HepG2 (cell line): ENCODE results near the gene ZNF629. TPM values are rescaled to one million over a fixed set of nuclear protein-coding genes. Genes with fewer than 3 reads are reported as not detected.

Source experiments
- ARID3A ChIP-seq: IDR thresholded peaks from 2 replicates; pipeline ENCODE4 v1.6.1; 2012; ENCODE audit warnings: low read depth, low read length, improper control_type of control experiment
- HNRNPUL1 ChIP-seq: fragments of 200-400 bp; formaldehyde crosslinking; IDR thresholded peaks from 2 replicates; pipeline ENCODE4 v1.6.1; 2017; ENCODE audit warnings: low read depth, mild to moderate bottlenecking, low read length, moderate library complexity
- KDM1A ChIP-seq: IDR thresholded peaks from 2 replicates; pipeline ENCODE4 v1.6.1; 2016; ENCODE audit warnings: missing compliant biosample characterization
- NFE2L2 ChIP-seq: fragments of 150-350 bp; IDR thresholded peaks from 2 replicates; pipeline ENCODE4 v1.6.1; 2014; ENCODE audit warnings: low read length
- PHB2 ChIP-seq: fragments of 450-650 bp; IDR thresholded peaks from 2 replicates; pipeline ENCODE4 v1.6.1; 2018; ENCODE audit not compliant: partially characterized antibody
- ZBTB7B ChIP-seq: sonication (generic); formaldehyde crosslinking; IDR thresholded peaks from 2 replicates; pipeline ENCODE4 v1.4.0; 2020; ENCODE audit warnings: missing genetic modification reagents
- ZNF251 ChIP-seq: sonication (generic); formaldehyde crosslinking; IDR thresholded peaks from 2 replicates; pipeline ENCODE4 v1.9.0; 2021; ENCODE audit warnings: mild to moderate bottlenecking, missing genetic modification reagents
- ZNF460 ChIP-seq: sonication (generic); formaldehyde crosslinking; IDR thresholded peaks from 2 replicates; pipeline ENCODE4 v1.5.1; 2020; ENCODE audit warnings: missing genetic modification reagents, mild to moderate bottlenecking, borderline replicate concordance
- ZNF550 ChIP-seq: sonication (generic); formaldehyde crosslinking; IDR thresholded peaks from 2 replicates; pipeline ENCODE4 v1.4.0; 2020; ENCODE audit warnings: mild to moderate bottlenecking, missing genetic modification reagents, borderline replicate concordance
- ZNF7 ChIP-seq: IDR thresholded peaks from 2 replicates; pipeline ENCODE4 v1.6.1; 2016; ENCODE audit warnings: missing biosample characterization, missing genetic modification reagents
- ZNF761 ChIP-seq: sonication (generic); formaldehyde crosslinking; conservative IDR thresholded peaks from 2 replicates; pipeline ENCODE4 v1.4.0; 2020; ENCODE audit warnings: mild to moderate bottlenecking, missing genetic modification reagents
- ZNF878 ChIP-seq: sonication (generic); formaldehyde crosslinking; IDR thresholded peaks from 2 replicates; pipeline ENCODE4 v1.8.1; 2023; ENCODE audit warnings: mild to moderate bottlenecking, missing genetic modification reagents, moderate library complexity
- ZNF891 ChIP-seq: sonication (generic); formaldehyde crosslinking; IDR thresholded peaks from 2 replicates; pipeline ENCODE4 v1.5.0; 2020; ENCODE audit warnings: mild to moderate bottlenecking, missing genetic modification reagents
- polyA plus RNA-seq, 8 experiments: library from polyadenylated mRNA; depleted of rRNA in 3 of 8; stranded (reverse) in 7 of 8; unstranded in 1 of 8; fragments of >200 nt; fragmentation: Illumina TruSeq in 4 of 8; extraction: Trizol in 4 of 8; gene quantifications; 2 replicates each; pipeline versions ENCODE4 v1.2.1 to v1.2.3, GENCODE V29; 2011 to 2016; ENCODE audit warnings: low read depth in 4 of 8, missing spikeins in 1 of 8, mixed read lengths in 1 of 8; ENCODE audit not compliant: insufficient read depth in 1 of 8
- total RNA-seq, 5 experiments: library from RNA; depleted of rRNA; stranded (reverse); fragments of >200 nt; fragmentation: Illumina TruSeq; extraction: Trizol; gene quantifications; 2 replicates each; pipeline ENCODE4 v1.2.3, GENCODE V29; 2016; ENCODE audit warnings: low read depth in 1 of 5
- TF ChIP-seq, protein P1 (sequence below): sonication (generic); formaldehyde crosslinking; IDR thresholded peaks from 2 replicates; pipeline ENCODE4 v1.4.0; 2020; ENCODE audit warnings: missing genetic modification reagents
- TF ChIP-seq, protein P2 (sequence below): sonication (generic); formaldehyde crosslinking; IDR thresholded peaks from 2 replicates; pipeline ENCODE4 v1.9.0; 2021; ENCODE audit warnings: missing genetic modification reagents, borderline replicate concordance
- TF ChIP-seq, protein P3 (sequence below): conservative IDR thresholded peaks from 2 replicates; pipeline ENCODE4 v1.6.1; 2018; ENCODE audit warnings: missing genetic modification reagents
- TF ChIP-seq, protein P4 (sequence below): sonication (generic); formaldehyde crosslinking; IDR thresholded peaks from 2 replicates; pipeline ENCODE4 v1.5.0; 2020; ENCODE audit warnings: mild to moderate bottlenecking, missing genetic modification reagents

ZNF629 gene
- total and polyA plus RNA-seq, 2 of the 13 experiments (the other 11 are each of a cell fraction or from before 2014, with no cell fraction given) = 6.1 to 16.5 TPM

GRCh38 chr16:30797670-30798309, 10.8 kb upstream of the ZNF629 start (continued):
- TF ChIP-seq HNRNPUL1 (no peak), KDM1A (no peak), ZNF878 (CRISPR knock-in tag) (no peak), ZBTB7B (CRISPR knock-in tag) (no peak), ZNF550 (CRISPR knock-in tag) (no peak), ZNF7 (CRISPR knock-in tag) (peak; percentile 91), ZNF251 (CRISPR knock-in tag) (no peak), NFE2L2 (peak; percentile 64), ZNF761 (CRISPR knock-in tag) (no peak), ZNF460 (CRISPR knock-in tag) (no peak), PHB2 (no peak), ZNF891 (CRISPR knock-in tag) (no peak), ARID3A (no peak)
- TF ChIP-seq, protein P1, sequence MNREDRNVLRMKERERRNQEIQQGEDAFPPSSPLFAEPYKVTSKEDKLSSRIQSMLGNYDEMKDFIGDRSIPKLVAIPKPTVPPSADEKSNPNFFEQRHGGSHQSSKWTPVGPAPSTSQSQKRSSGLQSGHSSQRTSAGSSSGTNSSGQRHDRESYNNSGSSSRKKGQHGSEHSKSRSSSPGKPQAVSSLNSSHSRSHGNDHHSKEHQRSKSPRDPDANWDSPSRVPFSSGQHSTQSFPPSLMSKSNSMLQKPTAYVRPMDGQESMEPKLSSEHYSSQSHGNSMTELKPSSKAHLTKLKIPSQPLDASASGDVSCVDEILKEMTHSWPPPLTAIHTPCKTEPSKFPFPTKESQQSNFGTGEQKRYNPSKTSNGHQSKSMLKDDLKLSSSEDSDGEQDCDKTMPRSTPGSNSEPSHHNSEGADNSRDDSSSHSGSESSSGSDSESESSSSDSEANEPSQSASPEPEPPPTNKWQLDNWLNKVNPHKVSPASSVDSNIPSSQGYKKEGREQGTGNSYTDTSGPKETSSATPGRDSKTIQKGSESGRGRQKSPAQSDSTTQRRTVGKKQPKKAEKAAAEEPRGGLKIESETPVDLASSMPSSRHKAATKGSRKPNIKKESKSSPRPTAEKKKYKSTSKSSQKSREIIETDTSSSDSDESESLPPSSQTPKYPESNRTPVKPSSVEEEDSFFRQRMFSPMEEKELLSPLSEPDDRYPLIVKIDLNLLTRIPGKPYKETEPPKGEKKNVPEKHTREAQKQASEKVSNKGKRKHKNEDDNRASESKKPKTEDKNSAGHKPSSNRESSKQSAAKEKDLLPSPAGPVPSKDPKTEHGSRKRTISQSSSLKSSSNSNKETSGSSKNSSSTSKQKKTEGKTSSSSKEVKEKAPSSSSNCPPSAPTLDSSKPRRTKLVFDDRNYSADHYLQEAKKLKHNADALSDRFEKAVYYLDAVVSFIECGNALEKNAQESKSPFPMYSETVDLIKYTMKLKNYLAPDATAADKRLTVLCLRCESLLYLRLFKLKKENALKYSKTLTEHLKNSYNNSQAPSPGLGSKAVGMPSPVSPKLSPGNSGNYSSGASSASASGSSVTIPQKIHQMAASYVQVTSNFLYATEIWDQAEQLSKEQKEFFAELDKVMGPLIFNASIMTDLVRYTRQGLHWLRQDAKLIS (CRISPR knock-in tag) = no peak
- TF ChIP-seq, protein P2, sequence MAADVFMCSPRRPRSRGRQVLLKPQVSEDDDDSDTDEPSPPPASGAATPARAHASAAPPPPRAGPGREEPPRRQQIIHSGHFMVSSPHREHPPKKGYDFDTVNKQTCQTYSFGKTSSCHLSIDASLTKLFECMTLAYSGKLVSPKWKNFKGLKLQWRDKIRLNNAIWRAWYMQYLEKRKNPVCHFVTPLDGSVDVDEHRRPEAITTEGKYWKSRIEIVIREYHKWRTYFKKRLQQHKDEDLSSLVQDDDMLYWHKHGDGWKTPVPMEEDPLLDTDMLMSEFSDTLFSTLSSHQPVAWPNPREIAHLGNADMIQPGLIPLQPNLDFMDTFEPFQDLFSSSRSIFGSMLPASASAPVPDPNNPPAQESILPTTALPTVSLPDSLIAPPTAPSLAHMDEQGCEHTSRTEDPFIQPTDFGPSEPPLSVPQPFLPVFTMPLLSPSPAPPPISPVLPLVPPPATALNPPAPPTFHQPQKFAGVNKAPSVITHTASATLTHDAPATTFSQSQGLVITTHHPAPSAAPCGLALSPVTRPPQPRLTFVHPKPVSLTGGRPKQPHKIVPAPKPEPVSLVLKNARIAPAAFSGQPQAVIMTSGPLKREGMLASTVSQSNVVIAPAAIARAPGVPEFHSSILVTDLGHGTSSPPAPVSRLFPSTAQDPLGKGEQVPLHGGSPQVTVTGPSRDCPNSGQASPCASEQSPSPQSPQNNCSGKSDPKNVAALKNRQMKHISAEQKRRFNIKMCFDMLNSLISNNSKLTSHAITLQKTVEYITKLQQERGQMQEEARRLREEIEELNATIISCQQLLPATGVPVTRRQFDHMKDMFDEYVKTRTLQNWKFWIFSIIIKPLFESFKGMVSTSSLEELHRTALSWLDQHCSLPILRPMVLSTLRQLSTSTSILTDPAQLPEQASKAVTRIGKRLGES (CRISPR knock-in tag) = no peak
- TF ChIP-seq, protein P3, sequence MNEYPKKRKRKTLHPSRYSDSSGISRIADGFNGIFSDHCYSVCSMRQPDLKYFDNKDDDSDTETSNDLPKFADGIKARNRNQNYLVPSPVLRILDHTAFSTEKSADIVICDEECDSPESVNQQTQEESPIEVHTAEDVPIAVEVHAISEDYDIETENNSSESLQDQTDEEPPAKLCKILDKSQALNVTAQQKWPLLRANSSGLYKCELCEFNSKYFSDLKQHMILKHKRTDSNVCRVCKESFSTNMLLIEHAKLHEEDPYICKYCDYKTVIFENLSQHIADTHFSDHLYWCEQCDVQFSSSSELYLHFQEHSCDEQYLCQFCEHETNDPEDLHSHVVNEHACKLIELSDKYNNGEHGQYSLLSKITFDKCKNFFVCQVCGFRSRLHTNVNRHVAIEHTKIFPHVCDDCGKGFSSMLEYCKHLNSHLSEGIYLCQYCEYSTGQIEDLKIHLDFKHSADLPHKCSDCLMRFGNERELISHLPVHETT (CRISPR knock-in tag) = no peak
- TF ChIP-seq, protein P4, sequence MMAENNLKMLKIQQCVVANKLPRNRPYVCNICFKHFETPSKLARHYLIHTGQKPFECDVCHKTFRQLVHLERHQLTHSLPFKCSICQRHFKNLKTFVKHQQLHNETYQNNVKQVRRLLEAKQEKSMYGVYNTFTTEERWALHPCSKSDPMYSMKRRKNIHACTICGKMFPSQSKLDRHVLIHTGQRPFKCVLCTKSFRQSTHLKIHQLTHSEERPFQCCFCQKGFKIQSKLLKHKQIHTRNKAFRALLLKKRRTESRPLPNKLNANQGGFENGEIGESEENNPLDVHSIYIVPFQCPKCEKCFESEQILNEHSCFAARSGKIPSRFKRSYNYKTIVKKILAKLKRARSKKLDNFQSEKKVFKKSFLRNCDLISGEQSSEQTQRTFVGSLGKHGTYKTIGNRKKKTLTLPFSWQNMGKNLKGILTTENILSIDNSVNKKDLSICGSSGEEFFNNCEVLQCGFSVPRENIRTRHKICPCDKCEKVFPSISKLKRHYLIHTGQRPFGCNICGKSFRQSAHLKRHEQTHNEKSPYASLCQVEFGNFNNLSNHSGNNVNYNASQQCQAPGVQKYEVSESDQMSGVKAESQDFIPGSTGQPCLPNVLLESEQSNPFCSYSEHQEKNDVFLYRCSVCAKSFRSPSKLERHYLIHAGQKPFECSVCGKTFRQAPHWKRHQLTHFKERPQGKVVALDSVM (CRISPR knock-in tag) = peak; percentile 98
